Stimulated activated CD4-positive, alpha-beta T cell treated with anti-CD3 and anti-CD28 coated beads, Interleukin-2, amount 100 ng/mL, for 48 hours (primary cell): Measurements from ENCODE around the gene CLIC3.

Source experiments
- DNase-seq, 2 donors: peaks; one replicate each; pipeline ENCODE4 v3.0.0-alpha.2; 2020

Gene CLIC3

GRCh38 chr9:136950656-136951276 lies 45.6 kb downstream of the CLIC3 start:
- no peak for DNase-seq

GRCh38 chr9:136949817-136950655 lies 46.3 kb downstream of the CLIC3 start:
- DNase-seq, result peak; percentile 93 to 96

- DNase-seq, result peak in 1 of 2 donors; percentile 13
These were observed 47.0 kb downstream of the CLIC3 start for GRCh38 chr9:136949239-136949816.

GRCh38 chr9:136947955-136948510 lies 48.3 kb downstream of the CLIC3 start:
- no peak for DNase-seq

GRCh38 chr9:136947028-136947891 lies 49.1 kb downstream of the CLIC3 start:
- DNase-seq, result no peak

- DNase-seq, result no peak
These were observed 49.9 kb downstream of the CLIC3 start for GRCh38 chr9:136946228-136947027.

- DNase-seq, result no peak
These were observed 50.8 kb downstream of the CLIC3 start for GRCh38 chr9:136945333-136946227.
